Glutamatergic neuron (in vitro differentiated cells): ENCODE results near the gene ASB16. TPM values are rescaled to one million over a fixed set of nuclear protein-coding genes. Genes with fewer than 3 reads are reported as not detected.

Source experiments
- DNase-seq: peaks from one replicate; pipeline ENCODE4 v3.0.0; 2022
- H3K27ac Mint-ChIP-seq: one replicate; pipeline ENCODE4 v1.8.0; 2020; ENCODE audit warnings: mild to moderate bottlenecking, mixed read lengths, inconsistent platforms; ENCODE audit not compliant: unreplicated experiment
- H3K27me3 Mint-ChIP-seq: one replicate; pipeline ENCODE4 v1.8.0; 2020; ENCODE audit warnings: mild to moderate bottlenecking, moderate library complexity, mixed read lengths, inconsistent platforms; ENCODE audit not compliant: unreplicated experiment
- H3K36me3 Mint-ChIP-seq: one replicate; pipeline ENCODE4 v1.8.0; 2020; ENCODE audit warnings: mild to moderate bottlenecking, mixed read lengths, inconsistent platforms; ENCODE audit not compliant: unreplicated experiment
- H3K4me1 Mint-ChIP-seq: one replicate; pipeline ENCODE4 v1.8.0; 2020; ENCODE audit warnings: mild to moderate bottlenecking, low read depth, mixed read lengths, inconsistent platforms; ENCODE audit not compliant: unreplicated experiment
- H3K4me3 Mint-ChIP-seq: one replicate; pipeline ENCODE4 v1.8.0; 2020; ENCODE audit warnings: mild to moderate bottlenecking, mixed read lengths, inconsistent platforms; ENCODE audit not compliant: unreplicated experiment
- H3K9me3 Mint-ChIP-seq: one replicate; pipeline ENCODE4 v1.8.0; 2020; ENCODE audit warnings: mild to moderate bottlenecking, moderate library complexity, mixed read lengths, inconsistent platforms; ENCODE audit not compliant: unreplicated experiment
- long read RNA-seq: library from polyadenylated mRNA; unstranded; transcript quantifications from one replicate; pipeline ENCODE4 v2.0.0, GENCODE V29; 2020; ENCODE audit not compliant: unreplicated experiment
- total RNA-seq: library from RNA; stranded (reverse); fragmentation: NEBNext Ultra II Directional; extraction: Animal tissue kit (Norgen Biotek cat#: 25700); gene quantifications from one replicate; pipeline ENCODE4 v1.2.1, GENCODE V29; 2021; ENCODE audit not compliant: unreplicated experiment
- TF ChIP-seq, protein P1 (sequence below): fragments of 200-600 bp; sonication (generic); IDR thresholded peaks from one replicate; pipeline ENCODE4 v1.5.0; 2021; ENCODE audit not compliant: partially characterized antibody, unreplicated experiment

ASB16 gene, protein sequence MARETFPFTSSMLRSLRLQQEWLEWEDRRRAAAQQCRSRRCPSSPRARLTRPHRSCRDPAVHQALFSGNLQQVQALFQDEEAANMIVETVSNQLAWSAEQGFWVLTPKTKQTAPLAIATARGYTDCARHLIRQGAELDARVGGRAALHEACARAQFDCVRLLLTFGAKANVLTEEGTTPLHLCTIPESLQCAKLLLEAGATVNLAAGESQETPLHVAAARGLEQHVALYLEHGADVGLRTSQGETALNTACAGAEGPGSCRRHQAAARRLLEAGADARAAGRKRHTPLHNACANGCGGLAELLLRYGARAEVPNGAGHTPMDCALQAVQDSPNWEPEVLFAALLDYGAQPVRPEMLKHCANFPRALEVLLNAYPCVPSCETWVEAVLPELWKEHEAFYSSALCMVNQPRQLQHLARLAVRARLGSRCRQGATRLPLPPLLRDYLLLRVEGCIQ
- not detected for total RNA-seq
- long read RNA-seq, partial matches to known transcripts = 0 of 2 reads
- long read RNA-seq, other reads (novel, unspliced or antisense) = 2 of 2 reads

DNA sequence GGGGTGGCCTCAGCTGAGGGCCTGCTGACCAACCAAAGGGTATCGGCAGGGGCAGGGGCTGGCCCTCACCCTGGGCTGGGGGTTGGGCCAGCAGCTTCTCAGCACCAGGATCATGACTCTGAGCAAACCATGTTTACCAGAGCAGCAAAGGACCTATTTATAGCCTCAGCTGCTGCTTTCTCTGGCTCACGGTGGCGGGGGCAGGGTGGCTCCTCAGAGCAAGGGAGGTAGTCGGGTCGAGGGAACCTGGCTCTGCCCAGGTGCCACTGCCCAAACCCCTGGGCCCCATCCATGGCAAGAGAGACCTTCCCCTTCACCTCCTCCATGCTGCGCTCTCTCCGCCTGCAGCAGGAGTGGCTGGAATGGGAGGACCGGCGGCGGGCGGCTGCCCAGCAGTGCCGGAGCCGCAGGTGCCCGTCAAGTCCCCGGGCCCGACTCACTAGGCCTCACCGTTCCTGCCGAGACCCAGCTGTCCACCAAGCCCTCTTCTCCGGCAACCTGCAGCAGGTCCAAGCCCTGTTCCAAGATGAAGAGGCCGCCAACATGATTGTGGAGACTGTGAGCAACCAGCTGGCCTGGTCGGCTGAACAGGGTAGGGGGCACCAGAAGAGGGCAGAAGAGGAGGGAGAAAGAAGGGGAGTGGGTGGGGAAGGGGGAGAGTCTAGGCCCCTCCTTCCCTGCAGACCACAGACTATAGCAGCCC is at the start of gene ASB16:
ASB16 (plus strand) TSS at position 206 of the 703 bp plus-strand sequence; CDS start at position 292, 86 bp downstream.
- peaks cover 7% of the 10 kb centered on the region for H3K4me1 Mint-ChIP-seq
- H3K27me3 Mint-ChIP-seq = no peaks in the 10 kb centered on the region
- DNase-seq = no peak
- H3K4me3 Mint-ChIP-seq = peak within 1 kb of the TSS; percentile 55
- TF ChIP-seq, protein P1, sequence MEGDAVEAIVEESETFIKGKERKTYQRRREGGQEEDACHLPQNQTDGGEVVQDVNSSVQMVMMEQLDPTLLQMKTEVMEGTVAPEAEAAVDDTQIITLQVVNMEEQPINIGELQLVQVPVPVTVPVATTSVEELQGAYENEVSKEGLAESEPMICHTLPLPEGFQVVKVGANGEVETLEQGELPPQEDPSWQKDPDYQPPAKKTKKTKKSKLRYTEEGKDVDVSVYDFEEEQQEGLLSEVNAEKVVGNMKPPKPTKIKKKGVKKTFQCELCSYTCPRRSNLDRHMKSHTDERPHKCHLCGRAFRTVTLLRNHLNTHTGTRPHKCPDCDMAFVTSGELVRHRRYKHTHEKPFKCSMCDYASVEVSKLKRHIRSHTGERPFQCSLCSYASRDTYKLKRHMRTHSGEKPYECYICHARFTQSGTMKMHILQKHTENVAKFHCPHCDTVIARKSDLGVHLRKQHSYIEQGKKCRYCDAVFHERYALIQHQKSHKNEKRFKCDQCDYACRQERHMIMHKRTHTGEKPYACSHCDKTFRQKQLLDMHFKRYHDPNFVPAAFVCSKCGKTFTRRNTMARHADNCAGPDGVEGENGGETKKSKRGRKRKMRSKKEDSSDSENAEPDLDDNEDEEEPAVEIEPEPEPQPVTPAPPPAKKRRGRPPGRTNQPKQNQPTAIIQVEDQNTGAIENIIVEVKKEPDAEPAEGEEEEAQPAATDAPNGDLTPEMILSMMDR = no peak
- no peaks in the 10 kb centered on the region for H3K36me3 Mint-ChIP-seq
- no peaks in the 10 kb centered on the region for H3K9me3 Mint-ChIP-seq
- H3K27ac Mint-ChIP-seq = peak within 1 kb of the TSS; percentile 75

DNA sequence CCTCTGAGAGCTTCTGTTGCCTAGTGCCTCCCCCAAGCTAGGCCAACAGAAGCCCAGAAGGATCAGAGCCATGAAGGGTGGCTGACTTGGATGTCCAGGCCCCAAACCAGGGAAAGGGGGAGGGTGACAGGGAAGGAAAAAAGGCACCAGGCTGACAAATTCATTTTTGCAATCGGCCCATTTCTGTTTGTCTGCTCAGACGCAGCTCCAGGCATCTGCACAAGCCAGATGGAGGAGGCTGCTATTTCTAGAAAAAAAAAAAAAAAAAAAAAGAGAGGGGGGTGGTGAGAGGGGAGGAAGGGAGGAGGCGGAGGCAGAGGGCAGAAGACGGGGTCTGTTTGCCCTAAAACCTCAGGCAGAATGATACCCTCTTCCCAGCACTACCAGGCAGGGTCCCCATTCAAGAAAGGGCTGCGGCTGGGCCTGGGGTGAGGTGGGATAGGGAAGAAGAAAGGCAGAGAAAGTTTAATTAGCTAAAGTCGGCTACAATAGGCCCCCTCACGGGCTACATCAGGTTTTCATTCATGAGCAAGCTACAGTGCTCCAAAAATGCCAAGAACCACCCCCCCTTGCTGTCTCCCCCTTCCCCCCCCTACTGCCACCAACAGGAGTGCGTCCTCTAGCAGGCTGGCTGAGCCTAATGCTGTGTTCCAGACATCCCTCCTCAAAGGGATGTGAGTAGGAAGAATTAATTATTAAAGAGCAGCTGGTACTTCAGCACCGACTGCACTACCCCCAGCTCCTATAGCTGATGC is 49.5 kb upstream of the ASB16 start:
- TF ChIP-seq, protein P1 = no peak
- H3K27me3 Mint-ChIP-seq = peaks cover 12% of the 10 kb centered on the region
- DNase-seq = no peak
- H3K36me3 Mint-ChIP-seq = no peaks in the 10 kb centered on the region
- H3K4me3 Mint-ChIP-seq = peak overlapping the region; percentile 97
- H3K9me3 Mint-ChIP-seq = peaks cover 15% of the 10 kb centered on the region
- H3K27ac Mint-ChIP-seq = peak overlapping the region; percentile 96
- peaks cover 55% of the 10 kb centered on the region for H3K4me1 Mint-ChIP-seq

DNA sequence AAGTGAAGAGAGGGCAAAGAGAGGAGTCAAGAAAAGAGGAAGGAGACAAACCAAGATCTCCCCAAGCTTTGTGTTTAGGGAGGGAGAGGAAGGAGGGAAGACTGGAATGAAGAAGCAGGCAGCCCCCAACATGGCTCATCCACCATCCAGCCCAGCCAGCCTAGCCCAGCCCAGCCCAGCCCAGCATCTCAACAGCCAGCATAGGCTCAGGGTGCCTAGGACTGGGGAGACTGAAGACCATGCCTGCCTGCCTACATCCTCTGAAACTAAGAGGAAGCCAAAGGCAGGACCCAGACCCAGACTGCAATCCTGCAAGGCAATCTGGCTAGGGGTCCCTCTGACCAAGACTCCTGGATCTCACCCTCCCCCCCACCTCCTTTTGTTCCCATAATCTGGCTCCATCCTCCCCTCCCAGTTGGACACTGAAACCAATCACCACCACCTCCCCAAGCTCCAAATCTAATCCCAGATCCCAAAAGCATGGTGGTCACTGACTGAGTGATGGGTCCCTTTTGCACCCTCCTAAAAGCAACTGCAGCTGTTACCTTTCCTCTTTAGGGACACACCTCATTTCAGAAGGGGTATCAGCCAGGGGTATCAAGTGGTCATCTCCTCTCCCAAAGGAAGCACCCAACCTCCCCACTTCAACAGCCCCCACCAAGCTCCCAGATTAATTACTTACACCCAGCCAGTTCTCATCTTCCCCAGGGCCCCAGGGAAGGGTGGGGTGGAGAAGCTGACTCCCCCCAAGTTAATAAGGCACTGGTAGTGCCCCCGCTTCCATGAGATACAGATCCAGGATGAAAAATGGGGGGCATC is 48.3 kb upstream of the ASB16 start:
- H3K27ac Mint-ChIP-seq = peak overlapping the region; percentile 96
- peaks cover 44% of the 10 kb centered on the region for H3K4me1 Mint-ChIP-seq
- H3K36me3 Mint-ChIP-seq = no peaks in the 10 kb centered on the region
- TF ChIP-seq, protein P1 = no peak
- DNase-seq = no peak
- H3K9me3 Mint-ChIP-seq = peaks cover 13% of the 10 kb centered on the region
- peaks cover 6% of the 10 kb centered on the region for H3K27me3 Mint-ChIP-seq
- peak overlapping the region; percentile 97 for H3K4me3 Mint-ChIP-seq

DNA sequence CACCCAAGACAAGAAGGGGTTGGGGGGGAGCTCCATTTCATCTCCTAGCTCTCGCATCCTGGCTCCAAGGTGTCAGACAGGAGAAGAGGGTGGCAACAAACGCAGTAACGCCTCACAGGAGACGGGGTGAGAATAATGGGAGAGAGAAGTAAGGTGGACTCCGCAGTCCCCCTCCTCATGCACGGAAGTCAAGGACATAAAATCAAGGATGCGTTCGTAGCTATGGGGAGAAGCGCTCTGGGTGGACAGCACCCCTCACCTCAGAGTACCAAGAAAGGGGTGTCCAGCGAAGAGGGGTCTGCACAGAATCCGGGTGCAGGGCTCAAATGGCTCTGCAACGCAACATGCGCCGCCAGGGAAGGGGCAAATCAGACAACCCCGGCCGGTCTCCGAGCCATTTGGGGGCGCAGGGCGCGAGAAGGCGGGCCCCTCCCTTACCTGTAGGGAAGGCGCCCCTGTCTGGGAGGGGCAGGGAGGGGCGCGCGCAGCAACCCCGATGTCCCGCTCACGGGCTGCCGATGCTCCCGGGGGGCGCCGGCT is 47.6 kb upstream of the ASB16 start:
- Mint-ChIP-seq H3K27me3 (peaks cover 6% of the 10 kb centered on the region), H3K9me3 (peaks cover 13% of the 10 kb centered on the region), H3K27ac (peak overlapping the region; percentile 96), H3K36me3 (no peaks in the 10 kb centered on the region), H3K4me1 (peaks cover 38% of the 10 kb centered on the region), H3K4me3 (peak overlapping the region; percentile 97)
- no peak for DNase-seq
- TF ChIP-seq, protein P1 = no peak
